B cell (primary cell): ENCODE measurements around the gene TMEM18.

Experiments
- EZH2 ChIP-seq: IDR thresholded peaks from 2 replicates; pipeline ENCODE4 v1.6.1; 2012; ENCODE audit warnings: borderline replicate concordance, low read depth, mild to moderate bottlenecking, moderate library complexity, low read length; ENCODE audit not compliant: insufficient read depth, poor library complexity, severe bottlenecking
- TF ChIP-seq, protein P1 (sequence below): fragments of 200-600 bp; IDR thresholded peaks from one replicate; pipeline ENCODE4 v1.8.0; 2022; ENCODE audit warnings: antibody characterized with exemption, mild to moderate bottlenecking

DNA sequence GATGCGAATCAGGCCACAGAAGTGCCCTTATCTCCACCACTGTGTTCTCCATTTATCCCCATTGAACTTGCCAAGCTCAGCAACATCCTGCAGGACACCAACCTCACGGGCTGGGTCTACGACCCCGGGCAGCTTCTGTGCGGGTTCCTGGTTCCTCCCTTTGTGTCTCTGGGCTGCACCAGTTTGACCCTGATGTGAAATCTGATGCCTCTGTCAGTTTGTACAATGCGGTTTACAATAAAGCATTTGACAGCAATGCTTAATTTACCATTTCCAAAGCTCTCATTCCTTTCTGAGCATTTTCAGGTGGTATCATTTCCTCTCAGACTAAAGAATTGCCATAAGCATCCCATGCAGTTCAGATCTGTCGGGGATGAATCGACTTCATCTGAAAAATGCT lies 3.3 kb upstream of the TMEM18 start:
- TF ChIP-seq, protein P1, sequence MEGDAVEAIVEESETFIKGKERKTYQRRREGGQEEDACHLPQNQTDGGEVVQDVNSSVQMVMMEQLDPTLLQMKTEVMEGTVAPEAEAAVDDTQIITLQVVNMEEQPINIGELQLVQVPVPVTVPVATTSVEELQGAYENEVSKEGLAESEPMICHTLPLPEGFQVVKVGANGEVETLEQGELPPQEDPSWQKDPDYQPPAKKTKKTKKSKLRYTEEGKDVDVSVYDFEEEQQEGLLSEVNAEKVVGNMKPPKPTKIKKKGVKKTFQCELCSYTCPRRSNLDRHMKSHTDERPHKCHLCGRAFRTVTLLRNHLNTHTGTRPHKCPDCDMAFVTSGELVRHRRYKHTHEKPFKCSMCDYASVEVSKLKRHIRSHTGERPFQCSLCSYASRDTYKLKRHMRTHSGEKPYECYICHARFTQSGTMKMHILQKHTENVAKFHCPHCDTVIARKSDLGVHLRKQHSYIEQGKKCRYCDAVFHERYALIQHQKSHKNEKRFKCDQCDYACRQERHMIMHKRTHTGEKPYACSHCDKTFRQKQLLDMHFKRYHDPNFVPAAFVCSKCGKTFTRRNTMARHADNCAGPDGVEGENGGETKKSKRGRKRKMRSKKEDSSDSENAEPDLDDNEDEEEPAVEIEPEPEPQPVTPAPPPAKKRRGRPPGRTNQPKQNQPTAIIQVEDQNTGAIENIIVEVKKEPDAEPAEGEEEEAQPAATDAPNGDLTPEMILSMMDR, result no peak
- no peak for TF ChIP-seq EZH2
